GM23338 (cell line): ENCODE results near the gene DCAF12L2. TPM values are rescaled to one million over a fixed set of nuclear protein-coding genes. Genes with fewer than 3 reads are reported as not detected.
"Not testable (repeated sequence)": the region's sequence is repeated elsewhere in the genome, so short reads cannot be mapped to it uniquely, and the experiment has no call there.

Experiments
- ATAC-seq: fragments of 200-7000 bp; cut with Tn5 transposase; 3 replicates; pipeline ENCODE4 v1.9.1; 2020
- DNase-seq: peaks from one replicate; pipeline ENCODE4 v3.0.0-alpha.2; 2015; ENCODE audit warnings: low spot score
- H2AFZ ChIP-seq: fragments of 200-600 bp; sonication (generic); 2 replicates; pipeline ENCODE4 v1.8.0; 2016; ENCODE audit warnings: antibody characterized with exemption, mild to moderate bottlenecking, moderate library complexity
- H3F3A ChIP-seq: fragments of 200-600 bp; sonication (generic); replicated peaks from 2 replicates; pipeline ENCODE4 v1.8.0; 2017; ENCODE audit warnings: antibody characterized with exemption, mixed run types, low read depth
- H3K27ac ChIP-seq: fragments of 200-600 bp; sonication (generic); 2 replicates; pipeline ENCODE4 v1.6.1; 2016; ENCODE audit warnings: low read depth
- H3K27me3 ChIP-seq: fragments of 200-600 bp; sonication (generic); 2 replicates; pipeline ENCODE4 v1.8.0; 2016; ENCODE audit warnings: mild to moderate bottlenecking, mixed run types, moderate library complexity; ENCODE audit not compliant: insufficient read depth
- H3K36me3 ChIP-seq: fragments of 200-600 bp; sonication (generic); 2 replicates; pipeline ENCODE4 v1.8.0; 2016; ENCODE audit warnings: mild to moderate bottlenecking; ENCODE audit not compliant: insufficient read depth
- H3K4me1 ChIP-seq: fragments of 200-600 bp; sonication (generic); 2 replicates; pipeline ENCODE4 v1.8.0; 2016; ENCODE audit warnings: mild to moderate bottlenecking, moderate library complexity; ENCODE audit not compliant: insufficient read depth
- H3K4me2 ChIP-seq: fragments of 200-600 bp; sonication (generic); 2 replicates; pipeline ENCODE4 v1.7.1; 2017; ENCODE audit warnings: mixed run types
- H3K4me3 ChIP-seq: fragments of 200-600 bp; sonication (generic); 2 replicates; pipeline ENCODE4 v1.6.1; 2016; ENCODE audit warnings: mixed run types
- H3K79me2 ChIP-seq: fragments of 200-600 bp; sonication (generic); replicated peaks from 2 replicates; pipeline ENCODE4 v1.8.0; 2017; ENCODE audit warnings: mild to moderate bottlenecking; ENCODE audit not compliant: insufficient read depth
- H3K9me2 ChIP-seq: fragments of 200-600 bp; sonication (generic); 2 replicates; pipeline ENCODE4 v1.8.0; 2017; ENCODE audit not compliant: insufficient read depth
- H4K20me1 ChIP-seq: fragments of 200-600 bp; sonication (generic); replicated peaks from 2 replicates; pipeline ENCODE4 v1.8.0; 2017; ENCODE audit warnings: mild to moderate bottlenecking; ENCODE audit not compliant: insufficient read depth
- H3K27ac Mint-ChIP-seq: 2 replicates; pipeline ENCODE4 v1.8.0; 2020; ENCODE audit warnings: inconsistent platforms, mild to moderate bottlenecking, moderate library complexity, mixed read lengths
- H3K27me3 Mint-ChIP-seq: 3 replicates; pipeline ENCODE4 v1.8.0; 2022; ENCODE audit warnings: low read depth, mild to moderate bottlenecking, moderate library complexity, mixed read lengths, inconsistent platforms; ENCODE audit not compliant: insufficient read depth, poor library complexity
- H3K36me3 Mint-ChIP-seq: 3 replicates; pipeline ENCODE4 v1.8.0; 2021; ENCODE audit warnings: low read depth, mild to moderate bottlenecking, inconsistent platforms, moderate library complexity, mixed read lengths
- H3K4me1 Mint-ChIP-seq: 3 replicates; pipeline ENCODE4 v1.8.0; 2020; ENCODE audit warnings: mild to moderate bottlenecking, inconsistent platforms, mixed read lengths
- H3K4me3 Mint-ChIP-seq: 3 replicates; pipeline ENCODE4 v1.8.0; 2021; ENCODE audit warnings: moderate library complexity, mild to moderate bottlenecking, inconsistent platforms, mixed read lengths
- H3K9me3 Mint-ChIP-seq: 3 replicates; pipeline ENCODE4 v1.8.0; 2020; ENCODE audit warnings: moderate library complexity, mild to moderate bottlenecking, inconsistent platforms, mixed read lengths
- CREB1 ChIP-seq: fragments of 250-450 bp; sonication (Bioruptor Pico); IDR thresholded peaks from 2 replicates; pipeline ENCODE4 v1.5.0; 2020; ENCODE audit warnings: low read depth, mild to moderate bottlenecking, moderate library complexity
- EZH2 ChIP-seq: fragments of 200-600 bp; sonication (generic); IDR thresholded peaks from one replicate; pipeline ENCODE4 v1.8.0; 2017; ENCODE audit warnings: antibody characterized with exemption, mild to moderate bottlenecking, low read depth; ENCODE audit not compliant: unreplicated experiment
- EZH2phosphoT487 ChIP-seq: fragments of 200-600 bp; sonication (generic); IDR thresholded peaks from one replicate; pipeline ENCODE4 v1.8.1; 2018; ENCODE audit warnings: antibody characterized with exemption; ENCODE audit not compliant: unreplicated experiment
- JUNB ChIP-seq: IDR thresholded peaks from one replicate; pipeline ENCODE4 v1.6.1; 2016; ENCODE audit warnings: antibody characterized with exemption; ENCODE audit not compliant: unreplicated experiment
- NANOG ChIP-seq: IDR thresholded peaks from 2 replicates; pipeline ENCODE4 v1.6.1; 2016; ENCODE audit warnings: antibody characterized with exemption, borderline replicate concordance
- POLR2AphosphoS5 ChIP-seq: IDR thresholded peaks from 2 replicates; pipeline ENCODE4 v1.6.1; 2016; ENCODE audit warnings: antibody characterized with exemption, low read depth
- STAT1 ChIP-seq: IDR thresholded peaks from one replicate; pipeline ENCODE4 v1.6.1; 2016; ENCODE audit warnings: antibody characterized with exemption; ENCODE audit not compliant: unreplicated experiment
- ZNF114 ChIP-seq: fragments of 250-450 bp; sonication (Bioruptor Pico); IDR thresholded peaks from 2 replicates; pipeline ENCODE4 v1.5.0; 2020; ENCODE audit warnings: mild to moderate bottlenecking, moderate library complexity
- polyA plus RNA-seq: library from polyadenylated mRNA; unstranded; fragments of >200 nt; fragmentation: Nextera tagmentation; extraction: Ambion mirVana; gene quantifications from 2 replicates; pipeline ENCODE4 v1.2.1, GENCODE V29; 2016
- total RNA-seq: library from RNA; depleted of rRNA; stranded (reverse); fragments of >200 nt; shearing (Covaris generic); gene quantifications from 2 replicates; pipeline ENCODE4 v1.2.3, GENCODE V29; 2014
- TF ChIP-seq, protein P1 (sequence below): IDR thresholded peaks from 2 replicates; pipeline ENCODE4 v1.6.1; 2016; ENCODE audit warnings: antibody characterized with exemption
- TF ChIP-seq, protein P2 (sequence below), 2 experiments: fragments of 200-600 bp in 1 of 2; sonication (generic) in 1 of 2; conservative IDR thresholded peaks; 2 replicates each; pipeline versions ENCODE4 v1.5.1 to v1.6.1; 2016 to 2017; ENCODE audit warnings: antibody characterized with exemption in 2 of 2, low read depth in 2 of 2, mild to moderate bottlenecking in 2 of 2, moderate library complexity in 1 of 2

Gene DCAF12L2
- total and polyA plus RNA-seq, 2 experiments from 2014 or later, result 0.45 to 1.3 TPM

DNA sequence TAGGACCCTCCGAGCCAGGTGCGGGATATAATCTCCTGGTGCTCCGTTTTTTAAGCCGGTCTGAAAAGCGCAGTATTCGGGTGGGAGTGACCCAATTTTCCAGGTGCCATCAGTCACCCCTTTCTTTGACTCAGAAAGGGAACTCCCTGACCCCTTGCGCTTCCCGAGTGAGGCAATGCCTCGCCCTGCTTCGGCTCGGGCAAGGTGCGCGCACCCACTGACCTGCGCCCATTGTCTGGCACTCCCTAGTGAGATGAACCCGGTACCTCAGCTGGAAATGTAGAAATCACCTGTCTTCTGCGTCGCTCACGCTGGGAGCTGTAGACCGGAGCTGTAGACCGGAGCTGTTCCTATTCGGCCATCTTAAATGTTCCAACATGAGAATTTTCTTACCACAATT, 24.8 kb upstream of the DCAF12L2 start:
- not testable (repeated sequence) for H3K4me3 Mint-ChIP-seq, H3K36me3 Mint-ChIP-seq, H4K20me1 ChIP-seq, H3K27ac ChIP-seq, H3K9me2 ChIP-seq, H3F3A ChIP-seq, H3K27me3 Mint-ChIP-seq, H3K27ac Mint-ChIP-seq, DNase-seq, H3K36me3 ChIP-seq, H3K4me1 Mint-ChIP-seq, ATAC-seq, H3K79me2 ChIP-seq, H3K27me3 ChIP-seq, H3K4me3 ChIP-seq, H2AFZ ChIP-seq, H3K4me2 ChIP-seq, H3K4me1 ChIP-seq
- peaks cover 11% of the 10 kb centered on the region for H3K9me3 Mint-ChIP-seq

DNA sequence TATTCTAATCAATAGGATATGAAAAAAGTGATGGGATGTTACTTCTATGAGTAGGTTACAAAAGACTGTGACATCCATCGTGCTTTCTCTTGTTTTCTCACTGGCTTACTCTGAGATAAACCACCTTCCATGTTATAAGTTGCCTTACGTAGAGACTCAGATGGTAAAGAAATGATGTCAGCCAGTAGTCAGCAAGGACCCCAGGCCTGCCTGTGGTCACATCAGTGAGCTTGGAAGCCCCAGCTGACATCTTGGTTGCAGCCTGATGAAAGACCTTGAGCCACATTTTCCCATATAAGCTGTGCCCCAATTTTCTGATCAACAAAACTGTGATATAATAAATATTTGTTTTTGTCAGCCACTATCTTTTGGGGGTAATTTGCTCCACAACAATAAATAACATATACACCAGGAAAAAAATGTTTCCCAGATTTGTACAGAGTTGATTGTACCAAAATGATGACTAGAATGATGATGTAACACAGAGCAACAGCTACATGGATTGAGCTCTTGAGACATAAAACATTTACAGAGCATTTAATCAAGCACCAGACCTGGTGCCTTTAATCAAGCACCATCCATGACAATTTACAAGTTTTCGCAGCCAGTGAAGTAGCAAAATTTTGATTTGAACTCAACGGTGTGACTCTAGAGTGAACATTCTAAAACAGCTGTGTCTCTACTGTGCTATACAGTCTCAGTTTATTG, 11.2 kb upstream of the DCAF12L2 start:
- Histone ChIP-seq H3K4me1 (no peaks in the 10 kb centered on the region), H3K4me2 (no peak overlapping the region), H3K27ac (no peak overlapping the region), H3K9me2 (no peaks in the 10 kb centered on the region), H3F3A (no peaks in the 10 kb centered on the region), H3K36me3 (no peaks in the 10 kb centered on the region), H4K20me1 (no peaks in the 10 kb centered on the region), H3K79me2 (no peaks in the 10 kb centered on the region), H2AFZ (no peak overlapping the region), H3K4me3 (no peak overlapping the region), H3K27me3 (no peaks in the 10 kb centered on the region)
- no peak overlapping the region for H3K27ac Mint-ChIP-seq
- ATAC-seq (no peak), DNase-seq (no peak)
- no peak overlapping the region for H3K4me3 Mint-ChIP-seq
- H3K4me1 Mint-ChIP-seq, result no peaks in the 10 kb centered on the region
- no peaks in the 10 kb centered on the region for H3K27me3 Mint-ChIP-seq
- no peaks in the 10 kb centered on the region for H3K9me3 Mint-ChIP-seq
- H3K36me3 Mint-ChIP-seq, result no peaks in the 10 kb centered on the region
- TF ChIP-seq STAT1 (no peak), EZH2 (no peak), ZNF114 (CRISPR knock-in tag) (no peak), POLR2AphosphoS5 (no peak)
- TF ChIP-seq, protein P1, sequence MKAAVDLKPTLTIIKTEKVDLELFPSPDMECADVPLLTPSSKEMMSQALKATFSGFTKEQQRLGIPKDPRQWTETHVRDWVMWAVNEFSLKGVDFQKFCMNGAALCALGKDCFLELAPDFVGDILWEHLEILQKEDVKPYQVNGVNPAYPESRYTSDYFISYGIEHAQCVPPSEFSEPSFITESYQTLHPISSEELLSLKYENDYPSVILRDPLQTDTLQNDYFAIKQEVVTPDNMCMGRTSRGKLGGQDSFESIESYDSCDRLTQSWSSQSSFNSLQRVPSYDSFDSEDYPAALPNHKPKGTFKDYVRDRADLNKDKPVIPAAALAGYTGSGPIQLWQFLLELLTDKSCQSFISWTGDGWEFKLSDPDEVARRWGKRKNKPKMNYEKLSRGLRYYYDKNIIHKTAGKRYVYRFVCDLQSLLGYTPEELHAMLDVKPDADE, result no peak
- TF ChIP-seq, protein P2, sequence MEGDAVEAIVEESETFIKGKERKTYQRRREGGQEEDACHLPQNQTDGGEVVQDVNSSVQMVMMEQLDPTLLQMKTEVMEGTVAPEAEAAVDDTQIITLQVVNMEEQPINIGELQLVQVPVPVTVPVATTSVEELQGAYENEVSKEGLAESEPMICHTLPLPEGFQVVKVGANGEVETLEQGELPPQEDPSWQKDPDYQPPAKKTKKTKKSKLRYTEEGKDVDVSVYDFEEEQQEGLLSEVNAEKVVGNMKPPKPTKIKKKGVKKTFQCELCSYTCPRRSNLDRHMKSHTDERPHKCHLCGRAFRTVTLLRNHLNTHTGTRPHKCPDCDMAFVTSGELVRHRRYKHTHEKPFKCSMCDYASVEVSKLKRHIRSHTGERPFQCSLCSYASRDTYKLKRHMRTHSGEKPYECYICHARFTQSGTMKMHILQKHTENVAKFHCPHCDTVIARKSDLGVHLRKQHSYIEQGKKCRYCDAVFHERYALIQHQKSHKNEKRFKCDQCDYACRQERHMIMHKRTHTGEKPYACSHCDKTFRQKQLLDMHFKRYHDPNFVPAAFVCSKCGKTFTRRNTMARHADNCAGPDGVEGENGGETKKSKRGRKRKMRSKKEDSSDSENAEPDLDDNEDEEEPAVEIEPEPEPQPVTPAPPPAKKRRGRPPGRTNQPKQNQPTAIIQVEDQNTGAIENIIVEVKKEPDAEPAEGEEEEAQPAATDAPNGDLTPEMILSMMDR (conservative IDR thresholded peaks at IDR 0.05; ENCODE audit: low read depth in 2 of 2), result no peak

DNA sequence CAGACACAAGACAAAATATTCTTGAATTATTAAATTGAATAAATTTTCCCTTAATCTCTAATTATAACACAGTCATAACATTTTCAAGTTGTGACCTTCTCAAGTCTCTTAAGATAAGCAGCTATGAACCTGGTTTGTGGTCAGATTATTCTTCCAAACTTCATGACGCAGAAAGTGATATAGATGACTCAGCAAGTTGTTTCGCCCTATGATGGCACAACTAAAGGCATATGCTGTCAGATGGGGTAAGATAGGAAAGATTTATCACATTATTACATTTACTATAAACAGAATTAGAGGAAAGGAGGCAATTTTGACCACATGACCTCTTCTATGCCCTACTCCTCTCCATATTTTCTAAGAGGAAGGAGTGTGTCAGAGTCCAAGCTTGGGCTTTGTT, 4.6 kb upstream of the DCAF12L2 start:
- DNase-seq (no peak), ATAC-seq (no peak)
- H3K27ac ChIP-seq, result no peak overlapping the region
- no peaks in the 10 kb centered on the region for H3K9me2 ChIP-seq
- Mint-ChIP-seq H3K4me1 (no peaks in the 10 kb centered on the region), H3K27ac (no peak overlapping the region), H3K27me3 (peaks cover 3% of the 10 kb centered on the region), H3K4me3 (no peak overlapping the region), H3K36me3 (no peaks in the 10 kb centered on the region), H3K9me3 (no peaks in the 10 kb centered on the region)
- no peaks in the 10 kb centered on the region for H4K20me1 ChIP-seq
- H2AFZ ChIP-seq, result no peak overlapping the region
- H3K79me2 ChIP-seq, result no peaks in the 10 kb centered on the region
- peaks cover 6% of the 10 kb centered on the region; the same call in 1 of the 2 replicates for H3K27me3 ChIP-seq
- no peaks in the 10 kb centered on the region for H3K4me1 ChIP-seq
- H3F3A ChIP-seq, result no peaks in the 10 kb centered on the region
- TF ChIP-seq ZNF114 (CRISPR knock-in tag) (no peak), CREB1 (no peak), NANOG (no peak), JUNB (no peak), EZH2phosphoT487 (no peak), POLR2AphosphoS5 (no peak)
- TF ChIP-seq, protein P1, result no peak
- H3K4me3 ChIP-seq, result no peak overlapping the region
- no peaks in the 10 kb centered on the region for H3K36me3 ChIP-seq
- no peak overlapping the region for H3K4me2 ChIP-seq
